ENCODE results near the gene RPGRIP1L. TPM values are rescaled to one million over a fixed set of nuclear protein-coding genes. Genes with fewer than 3 reads are reported as not detected.

Gene RPGRIP1L
- total and polyA plus RNA-seq, 2 of the 13 experiments (the other 11 are each of a cell fraction or from before 2014, with no cell fraction given) = 5.0 to 13.5 TPM

DNA sequence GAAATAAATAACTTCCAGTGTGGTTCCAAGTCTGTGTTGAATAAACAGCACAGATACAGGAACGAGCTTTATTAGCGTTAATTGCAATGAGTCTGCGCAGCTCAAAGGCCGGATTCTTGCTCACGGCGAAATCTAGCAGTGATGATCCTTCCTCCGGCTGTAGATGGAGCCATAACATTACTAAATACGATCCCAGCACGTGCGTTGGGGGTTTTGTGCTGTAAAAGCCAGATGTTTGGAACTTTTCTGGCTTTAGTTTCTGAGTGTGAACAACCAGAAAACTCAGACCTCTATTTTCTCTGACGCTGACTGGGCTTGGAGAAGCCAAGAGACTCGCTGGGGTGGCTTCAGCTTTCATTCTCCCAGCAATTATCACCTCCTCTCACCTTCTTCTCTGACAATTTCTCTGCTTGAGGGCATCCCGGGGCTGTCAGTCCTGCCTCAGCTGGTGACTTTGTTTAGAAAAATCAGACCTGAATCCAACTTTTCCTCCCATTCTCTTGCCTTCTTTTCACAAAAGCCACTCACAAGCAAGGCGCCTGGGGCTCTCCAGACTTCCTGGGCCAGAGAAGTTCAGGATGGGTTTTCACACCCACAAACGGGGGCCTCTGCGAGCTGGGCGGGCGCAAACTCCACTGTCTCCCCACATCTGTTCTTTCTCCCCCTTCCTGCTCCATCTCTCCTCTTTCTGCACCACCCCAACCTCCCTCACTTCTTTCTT lies 153.5 kb downstream of the RPGRIP1L start (continued):
- peak; percentile 53; the same call in 1 of the 2 replicates for TF ChIP-seq ATF5 (CRISPR knock-in tag; IDR thresholded peaks at IDR 0.05; ENCODE audit: low read depth)
- TF ChIP-seq SOX6 (IDR thresholded peaks at IDR 0.05) = no peak
- TF ChIP-seq SOX6 (CRISPR knock-in tag; IDR thresholded peaks at IDR 0.05) = 0 out of 2 replicates have a peak, but pooled peaks have one; percentile 43
- no peak for TF ChIP-seq GRHL1 (CRISPR knock-in tag; conservative IDR thresholded peaks at IDR 0.05)
- peak; percentile 76; the same call in 1 of the 2 replicates for TF ChIP-seq HOXA5 (CRISPR knock-in tag; IDR thresholded peaks at IDR 0.05)
- TF ChIP-seq MIER3 (CRISPR knock-in tag; IDR thresholded peaks at IDR 0.05; ENCODE audit: borderline replicate concordance) = peak; percentile 33; the same call in 1 of the 2 replicates
- TF ChIP-seq ZNF224 (CRISPR knock-in tag; IDR thresholded peaks at IDR 0.05) = no peak
- TF ChIP-seq HCFC1 (IDR thresholded peaks at IDR 0.05; ENCODE audit: low read depth, low read length) = no peak
- TF ChIP-seq, protein P1, sequence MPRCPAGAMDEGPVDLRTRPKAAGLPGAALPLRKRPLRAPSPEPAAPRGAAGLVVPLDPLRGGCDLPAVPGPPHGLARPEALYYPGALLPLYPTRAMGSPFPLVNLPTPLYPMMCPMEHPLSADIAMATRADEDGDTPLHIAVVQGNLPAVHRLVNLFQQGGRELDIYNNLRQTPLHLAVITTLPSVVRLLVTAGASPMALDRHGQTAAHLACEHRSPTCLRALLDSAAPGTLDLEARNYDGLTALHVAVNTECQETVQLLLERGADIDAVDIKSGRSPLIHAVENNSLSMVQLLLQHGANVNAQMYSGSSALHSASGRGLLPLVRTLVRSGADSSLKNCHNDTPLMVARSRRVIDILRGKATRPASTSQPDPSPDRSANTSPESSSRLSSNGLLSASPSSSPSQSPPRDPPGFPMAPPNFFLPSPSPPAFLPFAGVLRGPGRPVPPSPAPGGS (CRISPR knock-in tag; IDR thresholded peaks at IDR 0.05) = no peak
- peak; percentile 66; the same call in 1 of the 2 replicates for TF ChIP-seq REPIN1 (CRISPR knock-in tag; IDR thresholded peaks at IDR 0.05; ENCODE audit: borderline replicate concordance, low read depth)
- TF ChIP-seq ZIK1 (CRISPR knock-in tag; IDR thresholded peaks at IDR 0.05; ENCODE audit: borderline replicate concordance, low read depth) = 0 out of 2 replicates have a peak, but pooled peaks have one; percentile 59
- peak; percentile 28; the same call in 1 of the 2 replicates for TF ChIP-seq CBX5 (CRISPR knock-in tag; IDR thresholded peaks at IDR 0.05; ENCODE audit: borderline replicate concordance)
- TF ChIP-seq ZNF83 (CRISPR knock-in tag; IDR thresholded peaks at IDR 0.05; ENCODE audit: borderline replicate concordance) = 0 out of 2 replicates have a peak, but pooled peaks have one; percentile 37
- TF ChIP-seq CTCF (CRISPR knock-in tag; IDR thresholded peaks at IDR 0.05) = peak; percentile 95
- TF ChIP-seq ZNF709 (CRISPR knock-in tag; IDR thresholded peaks at IDR 0.05) = no peak
- peak; percentile 67 for TF ChIP-seq TFDP2 (CRISPR knock-in tag; IDR thresholded peaks at IDR 0.05)
- TF ChIP-seq PREB (CRISPR knock-in tag; IDR thresholded peaks at IDR 0.05) = no peak
- TF ChIP-seq YEATS2 (CRISPR knock-in tag; IDR thresholded peaks at IDR 0.05; ENCODE audit: borderline replicate concordance) = peak; percentile 52; the same call in 1 of the 2 replicates
